ENCODE results near the gene MGAT4B. TPM values are rescaled to one million over a fixed set of nuclear protein-coding genes. Genes with fewer than 3 reads are reported as not detected.

Gene MGAT4B
- total RNA-seq, 3 donors from 2014 or later (not counting 1 experiment from before 2014, with no cell fraction given): 143 to 159 (median 144) TPM

GRCh38 chr5:179805070-179805528 lies 1.6 kb downstream of the MGAT4B start:
- Histone ChIP-seq H3K27ac (ENCODE audit: low read length) (peak overlapping the region; percentile 37), H3K4me1 (ENCODE audit: control insufficient read depth, insufficient read depth, low read length) (peaks cover 40% of the 10 kb centered on the region), H3K9me3 (ENCODE audit: control insufficient read depth, insufficient read depth, low read length) (no peaks in the 10 kb centered on the region), H3K36me3 (ENCODE audit: control insufficient read depth, insufficient read depth, low read length) (no peaks in the 10 kb centered on the region), H3K27me3 (ENCODE audit: control insufficient read depth, insufficient read depth, low read length) (no peaks in the 10 kb centered on the region), H3K4me3 (ENCODE audit: low read length) (peak overlapping the region; percentile 32)
- Mint-ChIP-seq H3K9me3 (no peaks in the 10 kb centered on the region), H3K36me3 (no peaks in the 10 kb centered on the region), H3K27ac (peak overlapping the region; percentile 62 to 82), H3K4me1 (peaks cover 13 to 29% of the 10 kb centered on the region in 2 donors), H3K4me3 (peak overlapping the region; percentile 86), H3K27me3 (ENCODE audit: low read depth in 2 of 2) (no peaks in the 10 kb centered on the region)
- intact Hi-C loops (cut with micrococcal nuclease): no loop called here
- WGBS (ENCODE audit: insufficient coverage): 86% methylated on average over 9 of the region's 9 CpGs
- no peak for ATAC-seq
- DNase-seq: peak; percentile 15 to 17
- TF ChIP-seq CTCF (IDR thresholded peaks at IDR 0.05): no peak

DNA sequence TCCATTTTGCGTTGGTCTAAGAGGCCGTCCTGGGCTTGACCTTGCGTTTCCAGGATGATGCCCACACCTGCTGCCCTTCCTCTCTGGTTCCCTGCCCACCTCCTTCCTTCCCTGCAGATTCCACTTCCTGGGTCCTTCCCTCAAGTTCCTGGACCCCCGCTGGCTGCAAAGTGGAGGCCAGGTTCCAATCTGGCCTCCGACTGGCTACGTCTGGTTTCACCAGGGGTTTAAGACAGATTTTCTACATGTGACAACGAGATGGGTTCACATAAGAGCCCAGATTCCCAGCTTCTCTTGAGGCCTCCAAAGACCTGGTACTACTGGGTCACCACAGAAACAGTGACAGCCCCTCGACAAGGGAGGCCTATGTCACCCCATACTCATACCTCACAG lies 2.1 kb downstream of the MGAT4B start:
- no peaks in the 10 kb centered on the region for H3K36me3 ChIP-seq (ENCODE audit: control insufficient read depth, insufficient read depth, low read length)
- no peak for DNase-seq
- peaks cover 40% of the 10 kb centered on the region for H3K4me1 ChIP-seq (ENCODE audit: control insufficient read depth, insufficient read depth, low read length)
- intact Hi-C loops (cut with micrococcal nuclease): no loop called here
- 90% methylated on average over 8 of the region's 8 CpGs for WGBS (ENCODE audit: insufficient coverage)
- peak overlapping the region; percentile 86 for H3K4me3 Mint-ChIP-seq
- H3K36me3 Mint-ChIP-seq: no peaks in the 10 kb centered on the region
- H3K4me1 Mint-ChIP-seq: peaks cover 13 to 29% of the 10 kb centered on the region in 2 donors
- no peak overlapping the region for H3K27ac ChIP-seq (ENCODE audit: low read length)
- H3K27me3 Mint-ChIP-seq (ENCODE audit: low read depth in 2 of 2): no peaks in the 10 kb centered on the region
- H3K27ac Mint-ChIP-seq: peak overlapping the region in 1 of 2 donors; percentile 82
- H3K9me3 ChIP-seq (ENCODE audit: control insufficient read depth, insufficient read depth, low read length): no peaks in the 10 kb centered on the region
- no peaks in the 10 kb centered on the region for H3K9me3 Mint-ChIP-seq
- no peak for TF ChIP-seq CTCF (IDR thresholded peaks at IDR 0.05)
- H3K4me3 ChIP-seq (ENCODE audit: low read length): no peak overlapping the region
- no peak for ATAC-seq
- no peaks in the 10 kb centered on the region for H3K27me3 ChIP-seq (ENCODE audit: control insufficient read depth, insufficient read depth, low read length)

DNA sequence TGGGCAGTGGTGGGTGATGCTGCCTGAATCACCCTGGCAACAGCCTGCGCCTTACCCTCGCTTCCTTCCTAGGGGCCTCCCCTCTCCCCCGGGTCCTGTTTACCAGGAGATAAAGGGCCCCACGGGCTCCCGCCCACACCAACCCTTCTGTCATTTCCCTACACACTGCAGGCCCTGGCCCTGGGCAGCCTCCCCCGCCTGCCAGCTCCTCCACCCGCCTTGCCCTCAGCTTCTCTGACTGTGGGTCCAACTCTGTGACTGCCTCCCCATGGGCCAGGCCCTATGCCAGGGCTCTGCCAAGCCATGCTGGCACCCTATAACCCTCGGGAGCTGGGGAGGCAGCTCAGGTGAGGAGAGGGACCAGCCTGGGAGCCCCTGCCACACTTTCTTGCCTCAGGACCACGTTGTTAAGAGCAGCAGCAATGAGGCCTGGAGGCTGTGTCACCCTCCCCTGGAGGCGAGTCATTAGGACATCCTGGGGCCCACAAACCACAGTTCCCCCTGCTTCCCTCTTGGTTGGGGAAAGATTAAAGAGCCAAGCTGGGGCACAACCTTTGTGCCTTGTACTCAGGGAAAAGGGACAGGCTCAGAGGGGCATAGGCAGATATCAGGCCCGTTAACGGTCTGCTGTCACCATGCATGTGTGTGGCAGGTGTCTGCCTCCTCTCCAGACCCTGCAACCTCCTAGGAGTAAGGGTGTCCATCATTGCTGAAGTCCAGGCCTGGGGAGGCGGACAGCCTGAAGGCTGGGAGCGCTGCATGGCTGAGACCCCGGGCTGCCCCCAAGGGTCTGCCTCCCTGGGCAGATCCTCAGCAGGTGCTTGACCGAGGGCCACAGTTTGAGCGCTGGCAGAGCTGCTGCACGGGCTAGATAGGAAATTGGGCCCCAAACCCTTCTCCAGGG lies 2.8 kb downstream of the MGAT4B start:
- no peak for TF ChIP-seq CTCF (IDR thresholded peaks at IDR 0.05)
- Histone ChIP-seq H3K4me3 (ENCODE audit: low read length) (no peak overlapping the region), H3K9me3 (ENCODE audit: control insufficient read depth, insufficient read depth, low read length) (no peaks in the 10 kb centered on the region), H3K27ac (ENCODE audit: low read length) (no peak overlapping the region), H3K4me1 (ENCODE audit: control insufficient read depth, insufficient read depth, low read length) (peaks cover 40% of the 10 kb centered on the region), H3K27me3 (ENCODE audit: control insufficient read depth, insufficient read depth, low read length) (no peaks in the 10 kb centered on the region), H3K36me3 (ENCODE audit: control insufficient read depth, insufficient read depth, low read length) (peaks cover 4% of the 10 kb centered on the region)
- H3K36me3 Mint-ChIP-seq: no peaks in the 10 kb centered on the region
- H3K4me3 Mint-ChIP-seq: no peak overlapping the region
- ATAC-seq (no peak), DNase-seq (peak; percentile 20 to 43)
- intact Hi-C loops (cut with micrococcal nuclease): loop anchor here (2.0 kb wide), 3 partner anchors 55 to 287 kb away; partner anchors contain the start of genes MRNIP and TBC1D9B
- H3K4me1 Mint-ChIP-seq: peaks cover 13 to 29% of the 10 kb centered on the region in 2 donors
- no peaks in the 10 kb centered on the region for H3K9me3 Mint-ChIP-seq
- peak overlapping the region in 1 of 2 donors; percentile 82 for H3K27ac Mint-ChIP-seq
- WGBS (ENCODE audit: insufficient coverage): 47% methylated on average over 18 of the region's 18 CpGs
- H3K27me3 Mint-ChIP-seq (ENCODE audit: low read depth in 2 of 2): no peaks in the 10 kb centered on the region

All from natural killer cell (primary cell).